NCI-H2196 (cell line): ENCODE results near the gene DND1.
"Not testable (repeated sequence)": the region's sequence is repeated elsewhere in the genome, so short reads cannot be mapped to it uniquely, and the experiment has no call there.

Source experiments
- DNase-seq: peaks from one replicate; lab custom pipeline; 2025; ENCODE audit not compliant: unreplicated experiment; lab: John Stamatoyannopoulos, UW

The DND1 gene

GRCh38 chr5:140631831-140632365 is 41.5 kb downstream of the DND1 start:
- no peak for DNase-seq

- DNase-seq: no peak
Measured at GRCh38 chr5:140631036-140631417, 42.3 kb downstream of the DND1 start.

- DNase-seq: no peak
Measured at GRCh38 chr5:140630292-140631035, 42.9 kb downstream of the DND1 start.

- no peak for DNase-seq
Measured at GRCh38 chr5:140628711-140629110, 44.7 kb downstream of the DND1 start.

- DNase-seq: no peak
Measured at GRCh38 chr5:140627972-140628371, 45.4 kb downstream of the DND1 start.

- DNase-seq: not testable (repeated sequence)
Measured at GRCh38 chr5:140624886-140625285, 48.5 kb downstream of the DND1 start.

- DNase-seq: not testable (repeated sequence)
Measured at GRCh38 chr5:140623061-140623460, 50.3 kb downstream of the DND1 start.

GRCh38 chr5:140622301-140622700 is 51.1 kb downstream of the DND1 start:
- DNase-seq: no peak
